ENCODE data around the gene DGLUCY.

The DGLUCY gene

DNA sequence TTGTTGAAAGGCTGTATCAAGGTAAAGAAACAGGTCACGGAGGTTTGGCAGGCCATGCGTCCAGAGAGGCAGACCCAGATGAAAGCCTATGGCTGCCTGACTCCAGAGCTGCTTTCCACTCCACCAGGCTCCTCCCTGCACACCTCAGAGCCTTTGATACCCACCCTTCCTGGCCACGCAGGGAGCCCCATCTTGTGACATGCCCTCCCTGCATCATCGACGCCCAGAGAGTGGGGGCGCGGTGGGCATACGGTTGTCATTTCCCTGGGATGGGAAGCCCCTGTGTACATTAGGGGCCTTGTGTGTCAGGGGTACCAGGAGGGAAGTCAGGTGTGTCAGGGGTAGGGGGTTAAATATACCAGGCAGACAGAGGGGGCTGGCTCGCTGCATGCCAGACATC lies 160.9 kb downstream of the DGLUCY start:
- no peak overlapping the region for H3K27ac Mint-ChIP-seq
- no peak overlapping the region for H3K4me3 Mint-ChIP-seq
- H3K36me3 Mint-ChIP-seq (ENCODE audit: low read depth) = peaks cover 26% of the 10 kb centered on the region

More for the DNA sequence above, 160.9 kb downstream of the DGLUCY start:
- Mint-ChIP-seq H3K9me3 (no peaks in the 10 kb centered on the region), H3K27me3 (ENCODE audit: low read depth) (no peaks in the 10 kb centered on the region), H3K4me1 (ENCODE audit: low read depth) (peaks cover 10% of the 10 kb centered on the region)
